H1 (cell line): ENCODE data around the gene GRIK4. TPM values are rescaled to one million over a fixed set of nuclear protein-coding genes. Genes with fewer than 3 reads are reported as not detected.

Source experiments
- CHD7 ChIP-seq: fragments of 300-600 bp; sonication (generic); IDR thresholded peaks from 2 replicates; pipeline ENCODE4 v1.7.1; 2012; ENCODE audit warnings: low read length, moderate library complexity, mild to moderate bottlenecking, inconsistent platforms; ENCODE audit not compliant: insufficient replicate concordance
- CREB1 ChIP-seq: IDR thresholded peaks from 2 replicates; pipeline ENCODE4 v1.6.1; 2012; ENCODE audit warnings: inconsistent platforms
- EGR1 ChIP-seq: IDR thresholded peaks from 2 replicates; pipeline ENCODE4 v1.6.1; 2011; ENCODE audit warnings: low read depth, low read length, borderline replicate concordance
- GTF2F1 ChIP-seq: IDR thresholded peaks from 2 replicates; pipeline ENCODE4 v1.6.1; 2012; ENCODE audit warnings: low read depth, low read length, improper control_type of control experiment, borderline replicate concordance
- MAFK ChIP-seq: IDR thresholded peaks from 2 replicates; pipeline ENCODE4 v1.6.1; 2012; ENCODE audit warnings: low read depth, mild to moderate bottlenecking, improper control_type of control experiment, low read length
- PHF8 ChIP-seq: fragments of 200-600 bp; sonication (generic); conservative IDR thresholded peaks from 2 replicates; pipeline ENCODE4 v1.7.1; 2012; ENCODE audit warnings: low read depth, mild to moderate bottlenecking, inconsistent platforms, low read length, moderate library complexity
- YY1 ChIP-seq: IDR thresholded peaks from 2 replicates; pipeline ENCODE4 v1.6.1; 2011; ENCODE audit warnings: low read depth, mild to moderate bottlenecking, low read length
- polyA plus RNA-seq, 7 experiments: library from polyadenylated mRNA; depleted of rRNA in 3 of 7; stranded (reverse) in 5 of 7; unstranded in 2 of 7; fragments of >200 nt in 5 of 7; fragments of 200-250 nt in 2 of 7; gene quantifications; 1 replicate in 5 of 7; 2 replicates in 1 of 7; 4 replicates in 1 of 7; pipeline versions ENCODE4 v1.2.1 to v1.2.3, GENCODE V29; 2011 to 2013; ENCODE audit warnings: missing spikeins in 2 of 7, mixed read lengths in 2 of 7
- total RNA-seq: library from RNA; stranded (reverse); fragmentation: NEBNext Ultra II Directional; extraction: Animal tissue kit (Norgen Biotek cat#: 25700); gene quantifications from 2 replicates; pipeline ENCODE4 v1.2.1, GENCODE V29; 2021
- TF ChIP-seq, protein P1 (sequence below): IDR thresholded peaks from 2 replicates; pipeline ENCODE4 v1.6.1; 2012; ENCODE audit warnings: low read length, inconsistent platforms

GRIK4 gene
- total and polyA plus RNA-seq, 2 of the 8 experiments (the other 6 are each of a cell fraction or from before 2014, with no cell fraction given), result 1.2 to 2.9 TPM

DNA sequence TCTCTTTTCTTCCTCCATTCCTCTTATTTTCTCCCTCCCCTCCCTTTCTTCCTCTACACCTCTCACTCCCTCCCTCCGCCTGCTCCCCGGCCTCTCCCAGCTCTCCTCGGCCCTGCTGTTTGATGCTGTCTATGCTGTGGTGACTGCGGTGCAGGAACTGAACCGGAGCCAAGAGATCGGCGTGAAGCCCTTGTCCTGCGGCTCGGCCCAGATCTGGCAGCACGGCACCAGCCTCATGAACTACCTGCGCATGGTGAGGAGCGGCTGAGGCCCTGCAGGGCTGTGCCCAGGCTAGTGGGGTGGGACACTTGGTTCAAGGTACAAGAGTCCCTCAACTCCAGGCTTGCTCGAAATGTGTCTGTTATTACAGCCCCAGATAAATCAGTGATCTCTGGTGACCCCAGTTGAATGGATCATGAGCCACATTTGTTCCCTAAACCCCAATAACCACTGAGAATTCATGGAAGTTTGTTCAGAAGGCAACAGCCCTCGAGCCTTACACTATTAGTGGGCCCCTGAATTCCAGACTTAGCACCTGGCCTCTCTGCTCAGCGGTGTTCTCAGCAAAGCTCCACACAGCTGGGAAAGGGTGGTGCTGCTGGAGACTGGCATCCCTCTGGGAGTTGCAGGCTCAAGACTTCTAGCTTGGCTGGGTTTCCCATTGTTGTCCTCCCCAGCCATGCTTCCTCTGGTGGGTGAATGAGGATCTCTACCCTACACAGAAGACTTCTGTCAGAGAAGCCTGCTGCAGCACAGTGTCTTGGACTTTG lies 362.6 kb downstream of the GRIK4 start (continued):
- TF ChIP-seq, protein P1, sequence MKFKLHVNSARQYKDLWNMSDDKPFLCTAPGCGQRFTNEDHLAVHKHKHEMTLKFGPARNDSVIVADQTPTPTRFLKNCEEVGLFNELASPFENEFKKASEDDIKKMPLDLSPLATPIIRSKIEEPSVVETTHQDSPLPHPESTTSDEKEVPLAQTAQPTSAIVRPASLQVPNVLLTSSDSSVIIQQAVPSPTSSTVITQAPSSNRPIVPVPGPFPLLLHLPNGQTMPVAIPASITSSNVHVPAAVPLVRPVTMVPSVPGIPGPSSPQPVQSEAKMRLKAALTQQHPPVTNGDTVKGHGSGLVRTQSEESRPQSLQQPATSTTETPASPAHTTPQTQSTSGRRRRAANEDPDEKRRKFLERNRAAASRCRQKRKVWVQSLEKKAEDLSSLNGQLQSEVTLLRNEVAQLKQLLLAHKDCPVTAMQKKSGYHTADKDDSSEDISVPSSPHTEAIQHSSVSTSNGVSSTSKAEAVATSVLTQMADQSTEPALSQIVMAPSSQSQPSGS, result no peak
- TF ChIP-seq EGR1 (no peak), MAFK (no peak), CREB1 (no peak), GTF2F1 (no peak), CHD7 (no peak), PHF8 (no peak), YY1 (no peak)
